DMS53 (cell line): ENCODE data around the gene PDZD7.
"Not testable (repeated sequence)": the region's sequence is repeated elsewhere in the genome, so short reads cannot be mapped to it uniquely, and the experiment has no call there.

ENCODE experiments used
- DNase-seq: peaks from one replicate; lab custom pipeline; 2025; lab: John Stamatoyannopoulos, UW

The PDZD7 gene

GRCh38 chr10:101040851-101041250 lies 9.9 kb upstream of the PDZD7 start:
- no peak for DNase-seq

GRCh38 chr10:101040061-101040460 lies 9.1 kb upstream of the PDZD7 start:
- DNase-seq: no peak

- DNase-seq: no peak
These were observed 7.6 kb upstream of the PDZD7 start for GRCh38 chr10:101038484-101038883.

GRCh38 chr10:101036726-101037125 lies 5.8 kb upstream of the PDZD7 start:
- DNase-seq: no peak

- DNase-seq: no peak
These were observed 5.2 kb upstream of the PDZD7 start for GRCh38 chr10:101035916-101036702.

GRCh38 chr10:101035314-101035713 lies 4.4 kb upstream of the PDZD7 start:
- DNase-seq: no peak

GRCh38 chr10:101034404-101034803 lies 3.5 kb upstream of the PDZD7 start:
- not testable (repeated sequence) for DNase-seq

- DNase-seq: no peak
These were observed 2.3 kb upstream of the PDZD7 start for GRCh38 chr10:101033276-101033675.

- peak; percentile 83 for DNase-seq
These were observed 1.8 kb upstream of the PDZD7 start for GRCh38 chr10:101032637-101033224.

GRCh38 chr10:101031796-101032636 lies 1.1 kb upstream of the PDZD7 start:
- peak; percentile 85 for DNase-seq

GRCh38 chr10:101030496-101031127 lies 317 bp downstream of the PDZD7 start:
- peak; percentile 35 for DNase-seq

GRCh38 chr10:101029520-101030295 lies 1.2 kb downstream of the PDZD7 start:
- peak; percentile 26 for DNase-seq

GRCh38 chr10:101028446-101029337 lies 2.2 kb downstream of the PDZD7 start:
- DNase-seq: no peak

- DNase-seq: no peak
These were observed 3.7 kb downstream of the PDZD7 start for GRCh38 chr10:101027106-101027720.

- DNase-seq: no peak
These were observed 7.8 kb downstream of the PDZD7 start for GRCh38 chr10:101022967-101023705.

GRCh38 chr10:101021692-101022251 lies 9.2 kb downstream of the PDZD7 start:
- no peak for DNase-seq

- DNase-seq: no peak
These were observed 9.7 kb downstream of the PDZD7 start for GRCh38 chr10:101021239-101021638.

GRCh38 chr10:101020427-101021075 lies 10.4 kb downstream of the PDZD7 start:
- DNase-seq: no peak

GRCh38 chr10:101019440-101019703 lies 11.6 kb downstream of the PDZD7 start:
- DNase-seq: no peak
